SK-N-SH (cell line): ENCODE results near the gene UCHL1. TPM values are rescaled to one million over a fixed set of nuclear protein-coding genes. Genes with fewer than 3 reads are reported as not detected.

ENCODE experiments used
- CTCF ChIA-PET: fragments of 300-600, 350-600 bp; formaldehyde crosslinking; extraction: SDS; loops from one replicate; lab custom pipeline; 2021; lab: Yijun Ruan, JAX
- POLR2A ChIA-PET: fragments of 350-600 bp; sonication (Branson Sonifier 250); formaldehyde crosslinking; extraction: SDS; loops from one replicate; lab custom pipeline; 2020; ENCODE audit warnings: antibody characterized with exemption, inconsistent platforms; lab: Yijun Ruan, JAX
- DNase-seq: peaks from one replicate; pipeline ENCODE4 v3.0.0; 2012
- H2AFZ ChIP-seq: fragments of 200-600 bp; sonication (generic); 2 replicates; pipeline ENCODE4 v1.8.1; 2016; ENCODE audit warnings: antibody characterized with exemption, mild to moderate bottlenecking, low read depth
- H3F3A ChIP-seq: fragments of 200-600 bp; sonication (generic); replicated peaks from 2 replicates; pipeline ENCODE3; 2016; ENCODE audit warnings: antibody characterized with exemption, mild to moderate bottlenecking; ENCODE audit not compliant: insufficient read depth
- H3K27ac ChIP-seq, 2 experiments: fragments of 200-500 bp in 1 of 2; fragments of 200-600 bp in 1 of 2; sonication (Bioruptor generic) in 1 of 2; sonication (generic), shearing (Covaris generic) in 1 of 2; 2 replicates each; pipeline versions ENCODE4 v1.5.1 to v1.6.1; 2014 to 2016; ENCODE audit warnings: low read depth in 2 of 2, inconsistent platforms in 1 of 2, low read length in 1 of 2, mild to moderate bottlenecking in 1 of 2, mixed read lengths in 1 of 2
- H3K27me3 ChIP-seq: fragments of 200-600 bp; sonication (generic), shearing (Covaris generic); 2 replicates; pipeline ENCODE4 v1.6.1; 2016; ENCODE audit warnings: mixed run types; ENCODE audit not compliant: insufficient read depth
- H3K36me3 ChIP-seq, 2 experiments: fragments of 200-500 bp in 1 of 2; fragments of 200-600 bp in 1 of 2; sonication (Bioruptor generic) in 1 of 2; sonication (generic) in 1 of 2; replicated peaks in 1 of 2; 2 replicates each; pipeline versions ENCODE3 to v1.5.1; 2014 to 2016; ENCODE audit warnings: low read length in 1 of 2, mild to moderate bottlenecking in 1 of 2; ENCODE audit not compliant: insufficient read depth in 2 of 2, control insufficient read depth in 1 of 2
- H3K4me1 ChIP-seq, 2 experiments: fragments of 200-500 bp in 1 of 2; fragments of 200-600 bp in 1 of 2; sonication (Bioruptor generic) in 1 of 2; sonication (generic), shearing (Covaris generic) in 1 of 2; 2 replicates each; pipeline versions ENCODE4 v1.5.1 to v1.6.1; 2014 to 2016; ENCODE audit warnings: low read depth in 1 of 2, low read length in 1 of 2, mixed run types in 1 of 2; ENCODE audit not compliant: insufficient read depth in 2 of 2, control insufficient read depth in 1 of 2
- H3K4me2 ChIP-seq: fragments of 200-600 bp; sonication (generic), shearing (Covaris generic); 2 replicates; pipeline ENCODE4 v1.6.1; 2017; ENCODE audit warnings: mixed run types
- H3K4me3 ChIP-seq, 2 experiments: fragments of 200-500 bp in 1 of 2; fragments of 200-600 bp in 1 of 2; sonication (Bioruptor generic) in 1 of 2; sonication (generic), shearing (Covaris generic) in 1 of 2; 2 replicates each; pipeline versions ENCODE4 v1.5.1 to v1.8.1; 2014 to 2016; ENCODE audit warnings: low read depth in 2 of 2, inconsistent platforms in 1 of 2, low read length in 1 of 2, mild to moderate bottlenecking in 1 of 2, mixed read lengths in 1 of 2, moderate library complexity in 1 of 2
- H3K79me2 ChIP-seq: fragments of 200-600 bp; sonication (generic); 2 replicates; pipeline ENCODE4 v1.8.1; 2017; ENCODE audit warnings: mild to moderate bottlenecking; ENCODE audit not compliant: insufficient read depth
- H3K9ac ChIP-seq: fragments of 200-600 bp; sonication (generic); 2 replicates; pipeline ENCODE4 v1.6.1; 2017; ENCODE audit warnings: mixed run types
- H3K9me2 ChIP-seq: fragments of 200-600 bp; sonication (generic); 2 replicates; pipeline ENCODE4 v1.6.1; 2017; ENCODE audit warnings: mixed run types
- H3K9me3 ChIP-seq: fragments of 200-600 bp; sonication (generic); 2 replicates; pipeline ENCODE4 v1.6.1; 2017; ENCODE audit warnings: mixed run types, mild to moderate bottlenecking, moderate library complexity
- H4K20me1 ChIP-seq: fragments of 200-600 bp; sonication (generic); 2 replicates; pipeline ENCODE4 v1.6.1; 2017; ENCODE audit warnings: mild to moderate bottlenecking, mixed run types; ENCODE audit not compliant: insufficient read depth
- CHD2 ChIP-seq: fragments of 150-350 bp; IDR thresholded peaks from 2 replicates; pipeline ENCODE4 v1.6.1; 2018; ENCODE audit warnings: low read length; ENCODE audit not compliant: partially characterized antibody
- ELF1 ChIP-seq: IDR thresholded peaks from 2 replicates; pipeline ENCODE4 v1.4.0; 2012
- EP300 ChIP-seq, 2 experiments: IDR thresholded peaks; 2 replicates each; pipeline versions ENCODE4 v1.4.0 to v1.6.1; 2012; ENCODE audit warnings: borderline replicate concordance in 1 of 2, low read depth in 1 of 2, low read length in 1 of 2
- EZH2phosphoT487 ChIP-seq: fragments of 200-600 bp; sonication (generic); IDR thresholded peaks from 2 replicates; pipeline ENCODE4 v1.6.1; 2017; ENCODE audit warnings: low read depth, mixed run types, mild to moderate bottlenecking, antibody characterized with exemption, moderate library complexity, borderline replicate concordance
- FOXM1 ChIP-seq: IDR thresholded peaks from 2 replicates; pipeline ENCODE4 v1.4.0; 2012; ENCODE audit warnings: low read depth, mild to moderate bottlenecking
- GATA2 ChIP-seq: sonication (generic); formaldehyde crosslinking; IDR thresholded peaks from 2 replicates; pipeline ENCODE4 v1.5.0; 2020; ENCODE audit warnings: mild to moderate bottlenecking, missing genetic modification reagents
- MEF2A ChIP-seq: IDR thresholded peaks from 2 replicates; pipeline ENCODE4 v1.4.0; 2012; ENCODE audit warnings: low read depth, borderline replicate concordance
- NRF1 ChIP-seq: IDR thresholded peaks from 2 replicates; pipeline ENCODE4 v1.6.1; 2012; ENCODE audit warnings: low read depth, mild to moderate bottlenecking, low read length
- PBX3 ChIP-seq: IDR thresholded peaks from 2 replicates; pipeline ENCODE4; 2012
- POLR2AphosphoS5 ChIP-seq: IDR thresholded peaks from 2 replicates; pipeline ENCODE4 v1.6.1; 2012; ENCODE audit warnings: low read depth, low read length
- RAD21 ChIP-seq: IDR thresholded peaks from 2 replicates; pipeline ENCODE4 v1.6.1; 2012; ENCODE audit warnings: mild to moderate bottlenecking, low read length
- RCOR1 ChIP-seq: fragments of 150-350 bp; IDR thresholded peaks from 2 replicates; pipeline ENCODE4 v1.6.1; 2017; ENCODE audit warnings: antibody characterized with exemption, low read length
- SIN3A ChIP-seq: IDR thresholded peaks from 2 replicates; pipeline ENCODE4 v1.6.1; 2012; ENCODE audit warnings: low read depth, mild to moderate bottlenecking, low read length, moderate library complexity, borderline replicate concordance
- SMC3 ChIP-seq: IDR thresholded peaks from 2 replicates; pipeline ENCODE4 v1.6.1; 2012; ENCODE audit warnings: low read depth, low read length, improper control_type of control experiment
- TAF1 ChIP-seq: IDR thresholded peaks from 2 replicates; pipeline ENCODE4 v1.6.1; 2012; ENCODE audit warnings: low read depth, mild to moderate bottlenecking, low read length, moderate library complexity, borderline replicate concordance
- TEAD4 ChIP-seq: IDR thresholded peaks from 2 replicates; pipeline ENCODE4 v1.4.0; 2012; ENCODE audit warnings: mild to moderate bottlenecking, borderline replicate concordance; ENCODE audit not compliant: insufficient read depth
- USF1 ChIP-seq: IDR thresholded peaks from 2 replicates; pipeline ENCODE4 v1.4.0; 2012; ENCODE audit warnings: low read depth, borderline replicate concordance
- USF2 ChIP-seq: fragments of 150-350 bp; IDR thresholded peaks from 2 replicates; pipeline ENCODE4 v1.6.1; 2017; ENCODE audit warnings: antibody characterized with exemption, low read length, low read depth, borderline replicate concordance
- YY1 ChIP-seq: IDR thresholded peaks from 2 replicates; pipeline ENCODE4 v1.4.0; 2012; ENCODE audit warnings: low read depth, mild to moderate bottlenecking
- ZBTB33 ChIP-seq: IDR thresholded peaks from 2 replicates; pipeline ENCODE4 v1.4.0; 2012; ENCODE audit warnings: low read depth, borderline replicate concordance
- WGBS: methylation state at CpG from one replicate; pipeline ENCODE4 v1.1.6; 2017; ENCODE audit warnings: low lambda C conversion rate; 5-methylcytosine and 5-hydroxymethylcytosine counted together
- polyA plus RNA-seq, 3 experiments: library from polyadenylated mRNA; depleted of rRNA; stranded (reverse); fragments of >200 nt; gene quantifications; 2 replicates each; pipeline ENCODE4 v1.2.3, GENCODE V29; 2012
- TF ChIP-seq, protein P1 (sequence below): IDR thresholded peaks from 2 replicates; pipeline ENCODE4 v1.6.1; 2012; ENCODE audit warnings: mild to moderate bottlenecking, low read depth, low read length, moderate library complexity
- TF ChIP-seq, protein P2 (sequence below): fragments of 150-350 bp; IDR thresholded peaks from 2 replicates; pipeline ENCODE4 v1.6.1; 2016; ENCODE audit warnings: mild to moderate bottlenecking, low read depth, low read length

Gene UCHL1
- polyA plus RNA-seq, 1 of the 3 experiments (the other 2 are of a cell fraction) = 1,518 TPM

DNA sequence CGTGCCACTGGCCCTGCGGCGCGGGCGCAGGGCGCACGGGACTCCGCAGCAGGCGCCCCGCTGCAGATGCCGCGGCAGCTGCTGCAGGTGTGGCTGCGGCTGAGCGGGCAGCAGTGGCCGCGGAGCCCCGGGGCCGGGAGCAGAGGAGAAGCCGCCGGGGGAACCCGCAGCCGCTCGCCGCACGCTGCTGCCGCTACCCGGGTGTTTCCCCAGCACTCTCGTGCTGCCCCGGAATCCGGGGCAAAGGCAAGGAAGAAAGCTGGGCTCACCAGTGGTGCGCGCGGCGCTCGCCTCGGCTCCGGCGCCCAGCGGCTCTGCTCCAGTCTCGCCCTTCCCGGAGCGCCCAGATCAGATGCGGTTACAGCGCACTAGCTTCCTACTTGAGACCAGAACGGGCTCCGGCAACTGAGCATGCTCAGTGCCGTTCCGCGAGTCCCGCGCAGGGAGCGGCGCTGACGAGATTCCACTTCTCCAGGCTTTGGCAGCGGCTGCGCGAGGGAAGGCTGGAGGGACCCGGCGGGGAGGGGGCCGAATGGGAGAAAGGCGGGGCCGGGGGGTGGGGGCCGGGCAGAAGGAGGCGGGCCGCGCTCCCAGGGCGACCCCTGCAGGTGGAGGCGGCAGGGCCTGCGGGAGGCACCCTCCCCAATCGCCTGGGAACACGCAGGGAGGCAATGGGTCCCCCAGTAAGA, 42.4 kb upstream of the UCHL1 start, which contains the start of gene APBB2:
APBB2 (minus strand) TSS at position 407 of the 689 bp plus-strand sequence. CDS start 181,288 bp downstream, outside the sequence.
- DNase-seq = peak; percentile 98
- ChIA-PET CTCF (interaction anchor here (0.6 to 9.5 kb wide), 47 partner anchors 9 to 486 kb away, joined by 3 to 196 read pairs (median 4); partner anchors contain the start of gene NSUN7), POLR2A (interaction anchor here (1.1 to 4.3 kb wide), 4 partner anchors 37 to 465 kb away, joined by 3 to 67 read pairs (median 6); partner anchors contain the start of genes NSUN7 and UCHL1)
- 1% methylated on average over 35 of the region's 71 CpGs for WGBS
- H3F3A ChIP-seq = peaks cover 19% of the 10 kb centered on the region
- peak within 1 kb of the TSS; percentile 79 for H3K4me2 ChIP-seq
- no peaks in the 10 kb centered on the region for H3K36me3 ChIP-seq
- H3K79me2 ChIP-seq = peaks cover 50% of the 10 kb centered on the region
- no peaks in the 10 kb centered on the region for H3K9me3 ChIP-seq
- peak within 1 kb of the TSS; percentile 75 to 85 for H3K4me3 ChIP-seq
- no peak within 1 kb of the TSS for H2AFZ ChIP-seq
- H3K27ac ChIP-seq = peak within 1 kb of the TSS; percentile 71 to 93
- H3K4me1 ChIP-seq = peaks cover 4 to 21% of the 10 kb centered on the region in 2 experiments; a peak in 3 of 4 replicates
- H4K20me1 ChIP-seq = no peaks in the 10 kb centered on the region; the same call in 1 of the 2 replicates
- no peaks in the 10 kb centered on the region for H3K27me3 ChIP-seq
- no peaks in the 10 kb centered on the region for H3K9me2 ChIP-seq
- peak within 1 kb of the TSS; percentile 93 for H3K9ac ChIP-seq
- TF ChIP-seq SIN3A = peak; percentile 78; the same call in 1 of the 2 replicates
- no peak for TF ChIP-seq ELF1
- TF ChIP-seq SMC3 = peak; percentile 51; the same call in 1 of the 2 replicates
- TF ChIP-seq ZBTB33 = no peak
- peak; percentile 39; the same call in 1 of the 2 replicates for TF ChIP-seq RCOR1
- TF ChIP-seq EZH2phosphoT487 = no peak
- peak; percentile 89 for TF ChIP-seq TAF1
- TF ChIP-seq YY1 = no peak
- TF ChIP-seq NRF1 = peak; percentile 83
- TF ChIP-seq TEAD4 = no peak
- TF ChIP-seq RAD21 = peak; percentile 72
- TF ChIP-seq, protein P1, sequence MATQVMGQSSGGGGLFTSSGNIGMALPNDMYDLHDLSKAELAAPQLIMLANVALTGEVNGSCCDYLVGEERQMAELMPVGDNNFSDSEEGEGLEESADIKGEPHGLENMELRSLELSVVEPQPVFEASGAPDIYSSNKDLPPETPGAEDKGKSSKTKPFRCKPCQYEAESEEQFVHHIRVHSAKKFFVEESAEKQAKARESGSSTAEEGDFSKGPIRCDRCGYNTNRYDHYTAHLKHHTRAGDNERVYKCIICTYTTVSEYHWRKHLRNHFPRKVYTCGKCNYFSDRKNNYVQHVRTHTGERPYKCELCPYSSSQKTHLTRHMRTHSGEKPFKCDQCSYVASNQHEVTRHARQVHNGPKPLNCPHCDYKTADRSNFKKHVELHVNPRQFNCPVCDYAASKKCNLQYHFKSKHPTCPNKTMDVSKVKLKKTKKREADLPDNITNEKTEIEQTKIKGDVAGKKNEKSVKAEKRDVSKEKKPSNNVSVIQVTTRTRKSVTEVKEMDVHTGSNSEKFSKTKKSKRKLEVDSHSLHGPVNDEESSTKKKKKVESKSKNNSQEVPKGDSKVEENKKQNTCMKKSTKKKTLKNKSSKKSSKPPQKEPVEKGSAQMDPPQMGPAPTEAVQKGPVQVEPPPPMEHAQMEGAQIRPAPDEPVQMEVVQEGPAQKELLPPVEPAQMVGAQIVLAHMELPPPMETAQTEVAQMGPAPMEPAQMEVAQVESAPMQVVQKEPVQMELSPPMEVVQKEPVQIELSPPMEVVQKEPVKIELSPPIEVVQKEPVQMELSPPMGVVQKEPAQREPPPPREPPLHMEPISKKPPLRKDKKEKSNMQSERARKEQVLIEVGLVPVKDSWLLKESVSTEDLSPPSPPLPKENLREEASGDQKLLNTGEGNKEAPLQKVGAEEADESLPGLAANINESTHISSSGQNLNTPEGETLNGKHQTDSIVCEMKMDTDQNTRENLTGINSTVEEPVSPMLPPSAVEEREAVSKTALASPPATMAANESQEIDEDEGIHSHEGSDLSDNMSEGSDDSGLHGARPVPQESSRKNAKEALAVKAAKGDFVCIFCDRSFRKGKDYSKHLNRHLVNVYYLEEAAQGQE = no peak
- TF ChIP-seq PBX3 = no peak
- no peak for TF ChIP-seq FOXM1
- peak; percentile 91 for TF ChIP-seq POLR2AphosphoS5
- peak; percentile 10; the same call in 1 of the 2 replicates for TF ChIP-seq GATA2 (CRISPR knock-in tag)
- TF ChIP-seq, protein P2, sequence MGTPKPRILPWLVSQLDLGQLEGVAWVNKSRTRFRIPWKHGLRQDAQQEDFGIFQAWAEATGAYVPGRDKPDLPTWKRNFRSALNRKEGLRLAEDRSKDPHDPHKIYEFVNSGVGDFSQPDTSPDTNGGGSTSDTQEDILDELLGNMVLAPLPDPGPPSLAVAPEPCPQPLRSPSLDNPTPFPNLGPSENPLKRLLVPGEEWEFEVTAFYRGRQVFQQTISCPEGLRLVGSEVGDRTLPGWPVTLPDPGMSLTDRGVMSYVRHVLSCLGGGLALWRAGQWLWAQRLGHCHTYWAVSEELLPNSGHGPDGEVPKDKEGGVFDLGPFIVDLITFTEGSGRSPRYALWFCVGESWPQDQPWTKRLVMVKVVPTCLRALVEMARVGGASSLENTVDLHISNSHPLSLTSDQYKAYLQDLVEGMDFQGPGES = no peak
- no peak for TF ChIP-seq USF2
- 0 out of 4 replicates have a peak, but pooled peaks of 1 of the 2 experiments have one; percentile 7 for TF ChIP-seq EP300 (IDR thresholded peaks at IDR 0.05; ENCODE audit: borderline replicate concordance in 1 of 2, low read depth in 1 of 2, low read length in 1 of 2)
- peak; percentile 89 for TF ChIP-seq CHD2
- no peak for TF ChIP-seq USF1
- no peak for TF ChIP-seq MEF2A
